Measurements from ENCODE around the gene GAS6.

The GAS6 gene

GRCh38 chr13:113888701-113889330, 24.9 kb upstream of the GAS6 start:
- in situ Hi-C loops (cut with MboI; ENCODE audit: low sequenced_read_pairs) = no loop called here

DNA sequence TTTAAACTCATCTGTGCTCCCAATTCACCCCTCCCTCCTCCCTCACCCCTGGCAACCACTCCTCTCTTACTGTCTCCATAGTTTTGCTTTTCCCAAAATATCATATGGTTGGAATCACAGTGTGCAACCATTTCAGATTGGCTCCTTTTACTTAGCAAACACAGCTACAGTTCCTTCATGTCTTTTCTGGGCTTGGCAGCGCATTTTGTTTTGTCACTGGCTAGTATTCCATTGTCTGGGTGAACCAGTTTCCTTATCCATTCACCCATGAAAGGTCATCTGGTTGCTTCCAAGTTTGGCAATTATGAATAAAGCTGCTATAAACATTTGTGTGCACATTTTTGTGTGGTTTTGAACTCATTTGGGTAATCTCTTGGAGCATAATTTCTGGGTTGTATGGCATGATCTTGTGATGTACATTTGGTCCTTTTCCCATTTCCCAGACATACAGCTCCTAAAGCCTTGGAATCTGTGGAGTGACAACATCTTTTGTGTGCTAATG, 23.9 kb upstream of the GAS6 start:
- in situ Hi-C loops (cut with MboI; ENCODE audit: low sequenced_read_pairs) = no loop called here

DNA sequence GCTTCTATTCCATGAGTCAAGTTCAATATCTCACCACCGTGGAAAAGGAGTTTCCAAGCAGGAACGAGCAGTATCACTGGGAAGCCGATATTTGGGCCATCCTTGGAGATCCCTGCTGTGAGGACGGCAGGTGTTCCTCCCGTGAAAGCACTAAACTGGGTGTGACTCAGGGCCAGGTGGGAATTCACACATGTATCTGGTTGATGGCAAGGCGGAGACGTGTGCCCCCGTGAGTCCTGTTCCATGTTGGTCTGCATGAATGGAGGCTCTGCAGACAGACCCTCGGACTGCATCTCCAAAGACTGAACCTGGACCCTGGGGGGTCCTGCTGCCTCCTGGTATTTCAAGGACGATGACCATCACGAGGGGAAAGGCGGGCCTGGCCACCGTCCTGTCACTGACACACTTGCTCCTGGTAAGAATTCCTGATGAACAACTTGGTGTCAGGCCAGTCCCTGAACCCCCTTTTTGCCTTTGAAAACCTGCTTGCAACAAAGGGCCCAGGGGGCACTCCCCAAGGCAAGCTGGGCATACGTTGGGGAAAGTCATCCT, 22.8 kb upstream of the GAS6 start:
- in situ Hi-C loops (cut with MboI; ENCODE audit: low sequenced_read_pairs) = no loop called here

DNA sequence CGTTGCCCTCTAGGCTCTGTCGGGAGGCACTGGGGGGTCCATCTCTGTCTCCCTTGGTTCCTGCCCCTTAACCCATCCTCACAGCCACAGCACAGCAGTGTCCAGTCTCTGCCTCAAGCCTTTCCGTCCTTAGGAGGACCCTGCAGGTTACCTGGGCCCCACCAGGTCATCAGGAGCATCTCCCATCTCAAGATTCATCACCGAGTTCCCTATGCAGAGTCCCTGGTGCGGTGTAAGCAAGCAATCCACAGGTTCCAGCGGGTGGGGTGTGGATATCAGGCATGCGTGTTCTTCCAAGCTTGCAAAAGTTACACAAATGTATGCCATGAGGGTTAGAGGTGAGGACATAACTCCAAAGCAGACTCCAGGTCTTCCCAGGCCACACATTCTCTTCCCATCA, 20.9 kb upstream of the GAS6 start:
- in situ Hi-C loops (cut with MboI; ENCODE audit: low sequenced_read_pairs) = no loop called here

GRCh38 chr13:113883921-113884804, 20.3 kb upstream of the GAS6 start:
- in situ Hi-C loops (cut with MboI; ENCODE audit: low sequenced_read_pairs) = no loop called here

GRCh38 chr13:113883314-113883811, 19.5 kb upstream of the GAS6 start:
- in situ Hi-C loops (cut with MboI; ENCODE audit: low sequenced_read_pairs) = no loop called here

- in situ Hi-C loops (cut with MboI; ENCODE audit: low sequenced_read_pairs) = no loop called here
These were observed 18.8 kb upstream of the GAS6 start for GRCh38 chr13:113882716-113883115.

DNA sequence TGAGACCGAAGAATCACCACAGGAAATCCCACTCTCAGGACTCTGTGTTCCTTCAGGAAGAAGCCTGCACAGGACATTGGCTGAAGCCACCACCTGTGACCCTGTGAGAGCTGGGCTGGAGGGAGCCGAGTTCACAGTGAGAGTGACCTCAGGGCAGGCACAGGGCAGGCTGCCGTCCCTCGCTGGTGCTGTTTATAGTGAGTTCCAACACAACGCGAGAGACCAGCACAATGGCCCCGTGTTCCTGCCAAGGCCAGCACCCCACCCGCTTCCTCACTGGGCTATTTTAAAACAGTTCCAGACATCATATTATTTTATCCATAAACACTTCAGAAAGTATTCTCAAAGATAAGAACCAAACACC, 18.4 kb upstream of the GAS6 start:
- in situ Hi-C loops (cut with MboI; ENCODE audit: low sequenced_read_pairs) = no loop called here

GRCh38 chr13:113881614-113882266, 17.9 kb upstream of the GAS6 start:
- in situ Hi-C loops (cut with MboI; ENCODE audit: low sequenced_read_pairs) = no loop called here

GRCh38 chr13:113880651-113881611, 17.1 kb upstream of the GAS6 start:
- in situ Hi-C loops (cut with MboI; ENCODE audit: low sequenced_read_pairs) = no loop called here

GRCh38 chr13:113879494-113880360, 15.9 kb upstream of the GAS6 start:
- in situ Hi-C loops (cut with MboI; ENCODE audit: low sequenced_read_pairs) = no loop called here

GRCh38 chr13:113879017-113879416, 15.1 kb upstream of the GAS6 start:
- in situ Hi-C loops (cut with MboI; ENCODE audit: low sequenced_read_pairs) = no loop called here

DNA sequence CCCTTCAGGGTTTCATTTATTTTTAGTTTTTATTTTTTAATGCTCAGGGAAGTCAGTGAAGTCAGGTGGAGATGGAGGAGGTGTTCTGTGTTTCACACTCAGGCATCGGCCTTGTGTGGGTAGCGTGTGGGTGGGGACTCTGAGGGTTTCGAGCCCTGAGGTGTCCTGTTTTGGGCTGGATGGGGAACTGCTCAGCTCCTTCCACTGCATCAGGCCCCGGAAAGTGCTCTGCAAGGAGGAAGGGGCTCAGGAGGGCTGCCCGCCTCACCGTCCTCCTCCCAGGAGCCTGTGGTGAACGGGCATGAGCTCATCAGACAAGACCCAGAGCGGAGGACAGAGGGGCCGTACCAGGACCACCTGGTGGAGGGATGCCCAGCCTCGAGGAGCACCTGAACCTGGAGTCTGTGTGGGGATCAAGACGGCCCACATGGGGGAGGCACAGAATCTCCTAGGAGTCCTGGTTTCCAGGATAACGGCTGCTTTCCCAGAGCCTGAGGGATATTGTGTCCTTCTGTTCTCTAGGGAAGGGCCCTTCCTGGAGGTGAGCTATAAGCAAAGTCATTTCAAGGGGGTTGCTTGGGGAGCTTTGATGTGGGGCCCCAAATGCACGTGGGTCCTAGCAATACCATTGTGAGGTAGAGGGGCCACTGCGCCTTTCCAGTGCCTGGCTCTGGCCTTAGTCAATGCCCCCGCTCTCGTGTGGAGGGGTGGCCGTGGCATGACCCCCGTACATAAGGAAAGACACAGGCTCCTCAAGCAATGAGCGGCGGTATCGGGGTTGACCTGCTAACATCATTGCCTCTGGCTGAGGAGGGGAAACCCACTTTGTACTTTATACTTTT, 13.5 kb upstream of the GAS6 start:
- in situ Hi-C loops (cut with MboI; ENCODE audit: low sequenced_read_pairs) = no loop called here

DNA sequence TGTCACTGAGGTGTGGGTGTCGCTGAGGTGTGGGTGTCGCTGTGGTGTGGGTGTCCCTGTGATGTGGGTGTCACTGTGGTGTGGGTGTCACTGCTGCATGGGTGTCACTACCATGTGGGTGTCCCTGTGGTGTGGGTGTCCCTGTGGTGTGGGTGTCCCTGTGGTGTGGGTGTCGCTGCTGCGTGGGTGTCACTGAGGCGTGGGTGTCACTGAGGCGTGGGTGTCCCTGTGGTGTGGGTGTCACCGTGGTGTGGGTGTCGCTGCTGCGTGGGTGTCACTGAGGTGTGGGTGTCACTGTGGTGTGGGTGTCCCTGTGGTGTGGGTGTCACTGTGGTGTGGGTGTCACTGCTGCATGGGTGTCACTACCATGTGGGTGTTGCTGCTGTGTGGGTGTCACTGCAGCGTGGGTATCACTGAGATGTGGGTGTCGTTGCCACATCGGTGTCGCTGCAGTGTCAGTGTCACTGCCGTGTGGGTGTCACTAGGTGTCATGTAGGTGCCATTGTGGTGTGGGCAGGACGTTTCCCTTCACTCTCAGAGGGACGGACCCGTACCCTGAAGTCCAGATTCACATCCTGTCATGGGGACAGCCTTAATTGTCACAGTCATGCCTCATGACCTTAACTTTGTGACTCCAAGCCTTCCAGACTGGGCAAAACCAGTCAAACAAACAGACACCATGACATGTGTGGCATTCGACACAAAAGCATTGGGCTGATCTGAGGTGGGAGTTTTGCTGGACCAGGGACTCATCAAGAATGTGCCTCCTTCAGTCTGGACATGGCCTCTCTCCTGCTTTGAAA, 12.7 kb upstream of the GAS6 start:
- in situ Hi-C loops (cut with MboI; ENCODE audit: low sequenced_read_pairs) = no loop called here

DNA sequence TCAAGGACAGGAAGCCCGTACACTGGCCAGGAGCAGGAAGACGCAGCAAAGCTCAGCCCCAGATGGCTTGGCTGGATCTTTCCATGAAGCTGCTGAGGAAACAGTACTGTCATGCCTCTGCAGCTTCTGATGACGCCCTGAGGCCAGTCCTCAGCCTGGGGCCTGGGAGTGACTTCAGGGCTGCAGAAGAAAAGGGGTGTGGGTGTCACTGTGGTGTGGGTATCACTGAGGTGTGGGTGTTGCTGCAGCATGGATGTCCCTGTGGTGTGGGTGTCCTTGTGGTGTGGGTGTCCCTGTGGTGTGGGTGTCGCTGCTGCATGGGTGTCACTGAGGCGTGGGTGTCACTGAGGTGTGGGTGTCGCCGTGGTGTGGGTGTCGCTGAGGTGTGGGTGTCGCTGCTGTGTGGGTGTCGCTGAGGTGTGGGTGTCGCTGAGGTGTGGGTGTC, 12.0 kb upstream of the GAS6 start:
- in situ Hi-C loops (cut with MboI; ENCODE audit: low sequenced_read_pairs) = no loop called here

GRCh38 chr13:113875429-113875815, 11.5 kb upstream of the GAS6 start:
- in situ Hi-C loops (cut with MboI; ENCODE audit: low sequenced_read_pairs) = no loop called here
